Right hindlimb (tissue), 1 donor: ENCODE results near the gene FBXO24.

Source experiments
- DNase-seq: peaks from one replicate; pipeline ENCODE4 v3.0.0-alpha.2; 2018

The FBXO24 gene

DNA sequence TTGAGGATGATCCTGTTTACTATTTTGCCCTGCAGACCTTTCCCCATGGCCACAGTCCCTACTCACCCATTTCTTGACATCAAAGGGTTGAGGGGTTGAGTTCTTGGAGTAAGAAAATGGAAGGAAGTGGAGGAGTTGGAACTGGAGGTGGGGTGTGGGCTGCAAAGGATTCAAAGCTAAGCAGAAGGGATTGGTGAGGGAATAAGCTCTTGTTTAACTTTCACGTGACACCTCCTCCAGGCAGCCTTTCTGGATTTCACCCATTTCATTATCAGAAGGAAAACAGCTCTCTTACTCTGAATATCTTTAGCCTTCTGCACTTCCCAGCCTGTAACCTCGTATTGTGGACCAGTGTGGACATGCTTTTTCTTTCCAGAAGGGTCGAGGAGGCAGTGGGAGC, 39.9 kb downstream of the FBXO24 start:
- DNase-seq, result no peak

DNA sequence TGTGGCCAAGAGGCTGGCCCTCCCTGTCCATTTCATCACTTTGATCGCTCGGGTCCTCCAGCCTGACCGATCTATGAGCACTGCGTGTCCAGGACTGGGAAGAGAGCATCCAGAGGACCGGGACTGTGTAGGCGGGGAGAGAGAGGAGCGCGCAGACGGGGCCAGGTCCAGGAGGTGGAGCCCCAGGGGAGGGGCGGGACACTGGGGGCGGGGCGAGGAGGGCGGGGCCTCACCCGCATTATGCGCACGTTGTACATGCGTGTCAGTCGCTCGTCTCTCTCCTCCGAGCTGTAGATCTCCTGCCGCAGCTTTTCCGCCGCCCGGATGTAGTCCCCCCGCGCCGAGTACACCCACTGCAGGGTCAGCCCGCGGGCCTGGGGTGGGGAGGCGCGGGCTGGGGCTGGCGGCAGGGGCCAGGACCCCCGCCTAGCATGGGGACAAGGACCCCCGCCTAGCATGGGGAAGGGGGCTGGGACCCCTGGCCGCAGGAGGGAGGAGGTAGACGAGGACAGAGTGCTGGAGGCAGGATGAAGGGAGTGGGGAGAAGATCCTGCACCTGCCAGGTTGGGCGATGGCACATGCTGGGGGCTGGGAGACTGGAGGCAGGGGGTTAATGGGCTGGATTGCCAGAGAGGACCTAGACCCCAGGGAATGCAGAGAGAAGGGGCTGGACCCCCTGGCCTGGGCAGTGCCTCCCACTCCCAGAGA, 40.6 kb downstream of the FBXO24 start:
- peak; percentile 90 for DNase-seq

DNA sequence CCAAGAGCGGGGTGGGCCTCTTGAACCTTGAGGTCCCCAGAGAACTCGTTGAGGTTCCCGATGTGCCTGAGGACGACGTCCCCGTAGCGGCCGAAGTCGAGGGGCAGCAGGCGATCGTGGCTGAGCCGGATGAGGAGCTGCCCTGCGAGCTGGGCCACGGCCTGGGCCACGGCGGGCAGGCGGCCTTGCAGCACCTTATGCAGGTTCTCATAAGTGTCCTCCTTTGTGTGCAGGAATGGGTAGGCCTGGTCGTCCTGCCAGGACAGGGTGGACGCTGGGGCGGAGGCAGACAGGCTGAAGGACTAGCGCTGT, 41.1 kb downstream of the FBXO24 start:
- DNase-seq, result no peak

DNA sequence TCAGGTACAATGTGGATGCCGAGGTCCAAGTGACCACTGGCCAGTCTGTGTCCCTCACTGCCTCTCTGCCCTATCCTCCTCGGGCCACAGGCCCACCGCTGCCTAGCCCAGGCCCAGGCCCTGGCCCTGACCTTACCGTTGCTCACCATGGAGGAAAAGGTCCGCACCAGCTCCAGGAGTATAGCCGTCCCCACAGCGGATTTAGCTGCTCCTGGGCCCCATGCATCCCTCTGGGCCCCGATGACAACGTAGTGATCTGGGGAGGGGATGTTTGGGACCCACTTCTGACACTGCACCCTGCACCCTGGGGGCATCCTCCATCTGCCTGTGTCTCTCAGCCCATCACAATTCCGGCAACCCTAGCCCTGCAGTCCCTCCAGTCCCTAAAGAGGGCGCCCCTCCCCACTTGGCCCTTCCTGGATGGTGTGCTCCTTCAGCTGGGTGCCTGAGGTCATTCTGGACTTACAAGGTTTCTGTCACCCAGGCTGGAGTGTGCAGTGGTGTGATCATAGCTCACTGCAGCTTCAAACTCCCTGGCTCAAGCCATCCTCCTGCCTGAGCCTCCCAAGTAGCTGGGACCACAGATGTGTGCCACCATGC, 43.1 kb downstream of the FBXO24 start:
- no peak for DNase-seq

DNA sequence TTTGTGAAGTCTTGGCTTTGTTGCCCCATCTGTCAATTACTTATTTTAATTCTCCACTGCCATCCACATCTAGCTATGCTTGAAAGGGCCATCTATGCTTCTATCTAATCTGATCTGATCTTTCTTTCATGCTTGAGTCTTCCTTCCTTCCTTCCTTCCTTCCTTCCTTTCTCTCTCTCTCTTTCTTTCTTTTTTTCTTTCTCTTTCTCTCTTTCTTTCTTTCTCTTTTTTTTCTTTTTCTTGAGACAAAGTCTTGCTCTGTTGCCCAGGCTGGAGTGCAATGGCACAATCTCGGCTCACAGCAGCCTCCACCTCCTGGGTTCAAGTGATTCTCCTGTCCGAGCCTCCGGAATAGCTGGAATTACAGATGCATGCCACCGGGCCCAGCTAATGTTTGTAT, 43.9 kb downstream of the FBXO24 start:
- no peak for DNase-seq

DNA sequence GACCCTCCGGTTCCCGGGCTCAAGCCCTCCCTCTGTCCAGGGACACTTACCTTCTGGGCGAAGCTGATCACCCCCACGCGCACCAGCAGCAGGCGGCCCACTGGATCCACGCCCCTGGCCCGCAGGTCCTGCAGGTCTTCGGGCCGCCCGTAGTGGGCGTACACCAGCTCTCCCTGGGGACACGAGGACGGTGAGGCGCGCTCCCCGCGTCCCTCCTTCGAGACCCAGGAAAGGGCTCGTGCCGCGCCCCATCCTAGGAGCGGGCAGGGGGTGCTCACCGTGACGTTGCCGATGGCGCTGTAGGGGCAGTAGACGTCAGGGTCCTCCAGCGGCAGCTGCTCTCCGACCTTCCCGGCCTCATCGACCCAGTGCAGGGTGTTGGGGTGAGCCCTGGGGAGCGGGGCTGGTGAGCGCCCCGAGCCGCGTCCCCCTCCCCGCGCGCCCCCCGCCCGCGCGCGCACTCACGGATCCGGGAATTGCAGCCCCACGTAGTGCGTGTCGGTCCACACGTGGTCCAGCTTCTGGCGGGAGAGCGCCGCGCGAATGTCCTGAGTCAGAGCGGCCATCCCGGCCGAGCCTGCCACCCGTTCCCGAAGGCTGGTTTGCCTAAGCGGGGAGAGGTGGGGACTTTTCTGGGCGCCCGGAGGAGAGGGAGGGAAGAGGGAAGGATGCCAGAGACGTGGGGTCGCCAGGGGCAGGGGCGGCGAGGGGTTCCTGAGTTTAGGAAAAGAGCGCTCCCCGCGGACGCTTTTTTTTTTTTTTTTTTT, 47.0 kb downstream of the FBXO24 start:
- peak; percentile 51 for DNase-seq

DNA sequence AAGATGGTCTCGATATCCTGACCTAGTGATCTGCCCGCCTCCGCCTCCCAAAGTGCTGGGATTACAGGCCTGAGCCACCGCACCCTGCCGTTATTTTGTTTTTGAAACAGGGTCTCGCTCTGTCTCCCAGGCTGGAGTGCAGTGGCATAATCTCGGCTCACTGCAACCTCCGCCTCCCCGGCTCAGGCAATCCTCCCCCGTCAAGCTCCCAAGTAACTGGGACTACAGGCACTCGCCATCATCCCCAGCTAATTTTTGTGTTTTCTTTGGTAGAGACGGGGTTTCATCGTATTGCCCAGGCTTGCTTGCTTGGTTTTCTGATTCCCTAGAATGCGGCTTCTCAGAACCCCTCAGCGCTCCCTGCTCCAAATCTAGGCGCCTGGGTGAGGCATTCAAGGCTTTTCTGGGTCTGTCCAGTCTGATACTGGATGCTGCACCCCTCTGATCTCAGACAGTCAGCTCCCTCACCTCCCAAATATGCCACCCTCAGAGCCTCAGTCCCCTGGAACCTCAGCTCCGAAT, 53.9 kb downstream of the FBXO24 start:
- no peak for DNase-seq

DNA sequence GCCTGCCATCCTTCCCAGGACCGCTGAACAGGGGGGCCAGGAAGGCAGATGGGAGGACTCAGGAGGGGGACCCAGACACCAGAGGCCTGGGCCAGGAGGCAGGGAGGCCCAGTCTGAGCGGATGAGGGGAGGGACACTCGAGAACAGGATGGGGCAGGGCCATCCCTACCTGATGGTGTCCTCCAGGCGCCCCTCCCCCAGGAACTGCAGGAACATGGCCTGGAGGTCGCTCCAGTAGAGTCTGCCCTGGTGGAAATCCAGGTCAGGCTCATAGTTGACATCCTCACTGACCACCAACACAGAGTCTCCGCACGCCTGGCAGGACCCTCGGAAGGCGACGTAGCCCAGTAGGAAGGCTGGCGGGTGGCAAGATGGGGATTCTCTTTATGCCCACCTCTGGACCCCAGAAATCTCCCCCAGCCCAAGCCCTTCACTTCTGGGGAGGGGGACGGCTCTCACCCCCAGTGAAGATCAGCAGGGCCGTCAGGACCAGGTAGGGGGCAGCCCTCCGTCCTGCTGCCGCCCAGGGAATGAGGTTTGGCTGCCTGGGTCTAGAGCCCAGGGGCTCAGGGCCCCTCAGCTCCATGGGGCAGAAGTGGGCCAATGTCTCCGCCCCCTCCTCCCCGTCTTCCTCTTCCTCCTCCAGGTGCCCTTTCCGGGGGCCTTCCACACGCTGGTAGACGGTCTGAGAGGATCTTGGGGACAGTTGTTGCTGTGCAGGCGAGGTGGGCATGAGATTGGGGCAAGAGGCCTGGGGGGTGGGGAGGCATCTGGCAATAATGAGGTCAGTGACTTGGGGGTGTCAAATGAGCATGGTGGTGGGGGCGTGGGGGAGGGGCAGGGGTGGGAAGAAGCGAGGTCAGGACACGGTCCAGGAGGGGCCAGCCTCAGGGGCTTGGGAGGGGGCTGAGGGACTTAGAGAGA, 54.7 kb downstream of the FBXO24 start:
- no peak for DNase-seq

DNA sequence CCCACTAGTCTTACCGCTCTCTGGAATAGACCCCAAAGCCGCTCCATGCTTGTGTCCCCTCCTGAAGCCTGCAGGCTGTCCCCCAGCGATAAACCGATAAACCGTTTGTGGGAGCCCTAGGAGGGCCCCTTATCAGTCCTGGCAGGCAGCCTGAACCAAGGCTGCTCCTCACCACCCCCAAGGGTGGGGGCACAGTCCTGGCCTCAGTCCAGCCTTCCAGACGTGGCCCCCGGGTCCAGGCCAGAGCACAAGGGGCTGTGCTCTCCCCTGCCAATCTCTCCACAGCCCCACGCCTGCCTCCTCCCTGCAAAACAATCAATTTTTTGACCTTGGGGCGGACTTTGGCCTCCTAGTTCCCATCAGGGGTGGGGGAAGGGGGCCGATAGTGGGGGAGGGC, 55.3 kb downstream of the FBXO24 start, which contains the start of gene TFR2:
Gene TFR2 (minus strand): TSS at position 90 of the 397 bp plus-strand sequence. CDS start 43 bp downstream, at position 47.
- DNase-seq, result no peak

DNA sequence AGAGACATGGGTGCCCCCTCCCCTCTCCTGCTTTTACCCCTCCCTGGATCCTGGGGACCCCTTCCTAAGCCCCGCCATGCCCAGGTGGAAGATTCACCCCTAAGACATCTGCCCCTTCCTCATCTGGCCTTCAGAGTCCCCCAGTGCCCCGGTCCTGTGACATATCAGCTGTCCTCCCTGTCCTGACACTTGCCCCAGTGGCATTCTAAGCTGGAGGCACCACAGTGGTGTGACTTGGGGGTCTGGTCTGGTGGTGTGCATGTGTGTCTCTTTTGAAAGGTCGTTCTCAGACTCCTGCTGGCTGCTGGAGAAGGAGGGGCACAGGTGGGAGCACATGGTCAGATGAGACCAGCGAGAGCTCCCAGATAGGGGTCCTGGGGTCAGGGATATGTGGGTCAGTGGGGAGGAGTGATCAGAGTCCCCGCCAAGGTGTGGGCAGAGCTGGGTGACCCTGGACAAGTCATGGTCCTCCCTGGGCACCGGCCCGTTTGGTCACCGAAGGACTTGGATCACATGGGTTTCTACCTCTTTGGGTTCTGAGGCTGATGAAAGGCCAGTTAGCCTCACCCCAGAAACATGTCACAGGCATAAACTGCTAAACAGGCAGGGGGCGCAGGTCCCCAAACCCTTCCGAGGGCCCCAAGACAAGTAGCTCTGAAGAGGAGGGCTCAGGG, 55.9 kb downstream of the FBXO24 start:
- DNase-seq, result no peak

DNA sequence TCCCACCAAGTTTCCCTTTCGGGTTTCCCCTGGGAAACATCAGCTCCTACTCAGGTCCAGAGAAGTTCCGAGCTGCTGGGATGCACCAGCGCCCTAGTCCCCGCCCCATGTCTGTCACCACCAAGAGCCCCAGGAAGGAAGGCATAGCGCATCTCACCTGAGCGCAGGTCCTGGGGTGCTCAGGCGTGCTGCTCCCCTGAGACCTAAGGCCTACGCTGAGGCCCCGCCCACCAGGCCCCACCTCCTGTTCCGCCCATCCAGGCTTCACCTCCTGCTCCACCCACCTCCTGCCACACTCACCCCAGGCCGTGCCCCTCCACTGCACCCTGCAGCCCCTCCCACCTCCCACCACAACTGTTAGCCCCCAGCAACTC, 56.4 kb downstream of the FBXO24 start:
- no peak for DNase-seq

DNA sequence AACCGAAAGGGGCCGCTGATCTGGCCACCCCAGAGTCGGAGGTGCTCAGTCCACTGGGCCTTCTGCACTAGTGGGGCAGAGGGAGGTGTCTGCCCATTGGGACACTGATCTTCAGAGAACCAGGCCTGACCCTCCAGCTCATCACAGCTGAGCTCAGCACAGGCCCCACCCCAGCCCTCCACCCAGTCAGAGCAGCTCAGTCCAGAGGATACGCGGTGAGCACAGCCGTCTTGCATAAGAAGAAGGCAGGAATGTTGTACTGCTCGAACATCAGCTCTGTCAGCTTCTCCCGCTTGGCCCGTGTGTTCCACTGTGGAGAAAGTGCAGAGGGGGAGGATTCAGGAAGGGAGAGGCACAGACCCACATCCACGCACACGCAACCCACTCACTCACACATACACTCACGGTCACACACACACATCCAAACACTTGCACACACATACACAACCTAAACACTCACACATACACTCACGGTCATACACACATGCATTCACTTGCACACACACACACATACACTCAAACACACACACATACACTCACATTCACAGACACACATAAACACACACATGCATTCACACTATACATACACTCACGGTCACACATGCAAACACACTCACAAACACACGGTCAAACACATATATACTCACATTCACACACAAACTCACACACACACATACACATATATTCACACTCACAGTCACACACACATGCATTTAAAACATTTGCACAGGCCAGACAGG, 63.9 kb downstream of the FBXO24 start:
- DNase-seq, result no peak
